ENCODE results near the gene RPS6KA5.
"Not testable (repeated sequence)": the region's sequence is repeated elsewhere in the genome, so short reads cannot be mapped to it uniquely, and the experiment has no call there.

The RPS6KA5 gene

DNA sequence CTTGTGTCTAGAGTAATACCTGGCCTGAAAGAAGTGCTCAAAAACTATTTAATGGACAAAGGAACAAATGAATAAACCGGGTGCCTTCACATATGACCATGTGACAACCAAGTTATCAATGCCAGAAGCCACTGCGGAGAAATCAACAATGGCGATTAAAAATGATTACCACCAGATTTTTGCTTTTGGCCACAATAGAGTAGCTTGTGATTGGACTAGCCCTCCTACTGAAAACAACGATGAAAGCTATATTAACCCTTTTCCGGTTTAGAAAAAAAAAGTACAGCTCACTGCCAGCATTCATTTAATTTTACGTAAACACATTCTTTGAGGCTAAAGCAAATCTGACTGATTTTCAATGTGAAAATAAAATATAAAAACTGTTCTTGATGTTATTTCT lies 202.6 kb downstream of the RPS6KA5 start:
- TF ChIP-seq, protein P1, sequence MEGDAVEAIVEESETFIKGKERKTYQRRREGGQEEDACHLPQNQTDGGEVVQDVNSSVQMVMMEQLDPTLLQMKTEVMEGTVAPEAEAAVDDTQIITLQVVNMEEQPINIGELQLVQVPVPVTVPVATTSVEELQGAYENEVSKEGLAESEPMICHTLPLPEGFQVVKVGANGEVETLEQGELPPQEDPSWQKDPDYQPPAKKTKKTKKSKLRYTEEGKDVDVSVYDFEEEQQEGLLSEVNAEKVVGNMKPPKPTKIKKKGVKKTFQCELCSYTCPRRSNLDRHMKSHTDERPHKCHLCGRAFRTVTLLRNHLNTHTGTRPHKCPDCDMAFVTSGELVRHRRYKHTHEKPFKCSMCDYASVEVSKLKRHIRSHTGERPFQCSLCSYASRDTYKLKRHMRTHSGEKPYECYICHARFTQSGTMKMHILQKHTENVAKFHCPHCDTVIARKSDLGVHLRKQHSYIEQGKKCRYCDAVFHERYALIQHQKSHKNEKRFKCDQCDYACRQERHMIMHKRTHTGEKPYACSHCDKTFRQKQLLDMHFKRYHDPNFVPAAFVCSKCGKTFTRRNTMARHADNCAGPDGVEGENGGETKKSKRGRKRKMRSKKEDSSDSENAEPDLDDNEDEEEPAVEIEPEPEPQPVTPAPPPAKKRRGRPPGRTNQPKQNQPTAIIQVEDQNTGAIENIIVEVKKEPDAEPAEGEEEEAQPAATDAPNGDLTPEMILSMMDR (IDR thresholded peaks at IDR 0.05; ENCODE audit: insufficient read depth, missing control alignments), result no peak
- DNase-seq (ENCODE audit: insufficient read length, low spot score) (no peak), FAIRE-seq (no peak)

DNA sequence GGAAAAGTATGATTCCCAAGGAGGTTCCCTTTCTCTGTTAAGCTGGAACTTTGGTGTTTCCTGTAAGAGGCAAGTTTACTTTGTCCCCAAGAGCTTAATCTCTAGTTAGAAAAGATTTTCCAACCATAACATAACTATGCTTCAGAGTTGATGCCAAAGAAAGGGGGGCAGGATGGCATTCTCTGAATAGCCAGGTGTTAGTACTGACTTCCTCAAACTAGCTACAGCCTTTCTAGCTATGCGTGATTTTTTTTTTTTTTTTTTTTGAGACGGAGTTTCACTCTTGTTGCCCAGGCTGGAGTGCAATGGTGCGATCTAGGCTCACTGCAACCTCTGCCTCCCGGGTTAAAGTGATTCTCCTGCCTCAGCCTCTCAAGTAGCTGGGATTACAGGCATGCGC lies 204.3 kb downstream of the RPS6KA5 start:
- FAIRE-seq; DNase-seq (ENCODE audit: insufficient read length, low spot score): not testable (repeated sequence)

DNA sequence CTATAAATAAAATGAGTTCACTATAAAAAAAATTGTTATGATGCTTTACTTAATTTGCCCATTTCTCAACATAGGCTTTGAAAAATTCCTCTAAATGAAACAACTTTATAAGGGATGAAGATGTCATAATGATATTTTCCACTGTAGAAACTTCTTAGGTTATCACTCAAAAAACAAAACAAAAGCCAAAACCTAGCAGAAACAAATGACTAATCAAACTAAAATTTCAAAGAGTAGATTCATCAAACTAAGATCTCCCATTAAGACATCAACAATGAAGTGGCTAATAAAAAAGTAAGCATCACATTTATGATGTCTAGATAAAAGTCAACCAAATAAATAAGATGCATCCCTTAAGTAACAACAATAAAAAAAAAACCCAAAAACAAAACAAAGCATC lies 207.3 kb downstream of the RPS6KA5 start:
- no peak for FAIRE-seq
- DNase-seq (ENCODE audit: insufficient read length, low spot score), result no peak
- TF ChIP-seq, protein P1 (IDR thresholded peaks at IDR 0.05; ENCODE audit: insufficient read depth, missing control alignments), result no peak

DNA sequence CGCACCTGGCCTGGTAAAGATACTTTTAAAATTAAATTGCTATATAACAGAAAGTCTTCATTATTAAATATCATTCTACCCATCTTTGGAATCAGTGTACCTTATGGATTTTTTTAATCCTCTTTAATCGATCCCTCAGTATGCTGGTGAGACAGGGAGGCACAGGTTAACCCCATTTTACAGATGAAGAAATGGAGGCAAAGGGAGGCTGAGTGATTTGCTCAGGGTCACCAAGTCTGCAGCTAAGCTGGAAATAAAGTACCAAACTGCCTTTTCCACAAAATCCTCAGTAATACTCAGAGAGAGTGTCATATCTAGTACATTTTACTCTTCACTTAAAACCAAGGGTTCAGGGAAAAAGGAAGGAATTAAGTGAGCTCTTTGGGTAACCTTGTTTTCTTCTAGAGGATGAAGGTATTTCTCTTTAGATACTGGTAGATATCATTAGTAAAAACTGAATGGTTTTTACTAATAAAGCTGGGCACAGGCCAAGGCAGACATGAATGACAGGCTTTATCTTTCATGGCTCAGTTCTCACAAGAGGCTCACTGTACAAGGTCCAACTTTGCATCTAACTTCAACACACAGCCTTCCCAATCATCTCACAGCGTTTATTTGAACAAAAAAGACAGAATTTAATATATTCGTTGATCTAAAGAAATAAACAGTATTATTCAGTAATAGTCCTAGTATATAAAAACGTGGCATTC lies 209.0 kb downstream of the RPS6KA5 start:
- FAIRE-seq (no peak), DNase-seq (ENCODE audit: insufficient read length, low spot score) (no peak)
- TF ChIP-seq, protein P1 (IDR thresholded peaks at IDR 0.05; ENCODE audit: insufficient read depth, missing control alignments), result no peak

DNA sequence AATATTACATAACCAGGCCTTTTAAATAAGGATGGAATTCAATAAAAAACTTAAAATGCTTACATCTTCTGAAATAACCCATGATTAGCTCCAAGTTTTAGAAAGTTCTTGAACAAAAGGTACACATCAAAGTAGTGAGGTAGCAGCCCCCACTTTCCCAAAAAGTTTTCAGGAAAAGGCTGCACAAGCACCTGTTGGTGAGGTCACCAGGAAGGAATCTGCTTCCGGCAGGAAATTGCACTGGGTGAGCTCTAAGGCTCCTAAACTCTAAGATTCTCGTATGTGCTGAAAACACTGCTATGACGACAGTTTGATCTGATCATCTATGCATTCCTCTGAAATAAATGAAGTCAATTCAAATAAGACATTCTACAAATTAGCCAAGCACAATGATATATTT lies 210.0 kb downstream of the RPS6KA5 start:
- TF ChIP-seq, protein P1 (IDR thresholded peaks at IDR 0.05; ENCODE audit: insufficient read depth, missing control alignments), result no peak
- no peak for FAIRE-seq
- no peak for DNase-seq (ENCODE audit: insufficient read length, low spot score)

DNA sequence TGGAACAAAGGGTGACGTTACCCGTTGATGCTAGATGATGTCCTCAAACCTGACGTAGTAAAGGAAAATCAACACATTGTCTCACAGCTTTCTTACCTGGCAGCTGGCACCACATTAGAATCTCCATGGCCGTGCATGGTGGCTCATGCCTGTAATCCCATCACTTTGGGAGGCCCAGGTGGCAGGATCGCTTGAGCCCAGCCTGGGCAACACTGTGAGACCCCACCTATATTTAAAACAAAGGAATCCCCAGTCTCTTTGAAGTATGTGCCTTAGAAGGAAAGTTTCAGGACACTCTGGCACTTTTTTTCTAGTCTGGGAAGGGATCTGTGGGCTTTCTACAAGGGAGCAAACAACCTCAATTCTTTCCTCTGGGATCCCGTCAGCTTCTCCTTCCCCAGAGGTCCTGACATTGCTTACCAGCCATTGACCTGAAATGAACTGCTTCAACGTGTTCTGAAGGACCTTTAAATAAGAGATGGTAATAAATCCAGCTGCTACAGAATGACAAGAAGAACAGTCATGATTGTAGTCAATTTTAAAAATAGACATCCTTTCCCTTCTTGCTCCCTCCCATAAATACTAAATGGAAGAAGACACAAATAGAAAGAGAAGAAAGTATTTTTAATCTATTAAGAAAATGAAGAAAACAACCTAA lies 210.5 kb downstream of the RPS6KA5 start:
- TF ChIP-seq, protein P1 (IDR thresholded peaks at IDR 0.05; ENCODE audit: insufficient read depth, missing control alignments), result no peak
- DNase-seq (ENCODE audit: insufficient read length, low spot score), result no peak
- FAIRE-seq, result no peak

DNA sequence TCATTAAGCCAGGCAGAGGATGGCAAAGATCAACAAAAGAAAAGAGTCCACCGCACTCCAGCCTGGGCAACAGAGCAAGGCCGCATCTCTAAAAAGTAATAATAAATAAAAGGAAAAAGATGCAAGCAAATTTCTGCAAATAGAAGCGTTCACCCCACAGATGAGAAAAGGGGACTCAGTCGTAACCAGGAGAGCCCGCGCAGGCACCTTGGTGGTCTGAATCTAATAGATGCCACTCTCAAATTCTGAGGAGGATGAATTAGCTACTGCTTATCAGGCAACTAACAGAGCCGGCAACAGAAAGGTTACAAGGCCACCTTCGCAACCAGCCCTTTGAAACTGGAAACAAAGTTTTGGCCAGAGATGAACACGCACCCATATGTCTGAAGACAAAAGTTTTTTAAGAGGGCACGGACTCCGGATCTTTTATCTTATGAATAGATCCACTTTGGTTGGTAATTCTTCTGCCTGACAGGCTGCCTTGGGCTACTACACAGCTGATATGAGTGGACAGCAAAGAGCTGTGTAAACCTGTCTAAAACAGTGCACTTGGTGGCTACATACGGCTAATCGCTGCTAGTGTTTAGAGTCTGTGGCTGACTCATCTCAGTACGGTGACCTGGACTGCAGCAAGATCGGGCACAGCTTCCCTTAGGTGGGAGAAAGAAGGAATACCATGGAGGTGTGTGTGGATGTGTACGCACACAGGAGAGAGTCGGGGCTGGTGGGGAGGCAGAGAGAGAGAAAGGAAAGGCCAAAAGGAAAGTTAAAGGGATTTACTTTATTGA lies 211.3 kb downstream of the RPS6KA5 start:
- DNase-seq (ENCODE audit: insufficient read length, low spot score), result no peak
- TF ChIP-seq, protein P1 (IDR thresholded peaks at IDR 0.05; ENCODE audit: insufficient read depth, missing control alignments), result no peak
- FAIRE-seq, result no peak

Data from D721Med (cell line).